ENCODE data around the gene WDR44.

- TF ChIP-seq, protein P1, sequence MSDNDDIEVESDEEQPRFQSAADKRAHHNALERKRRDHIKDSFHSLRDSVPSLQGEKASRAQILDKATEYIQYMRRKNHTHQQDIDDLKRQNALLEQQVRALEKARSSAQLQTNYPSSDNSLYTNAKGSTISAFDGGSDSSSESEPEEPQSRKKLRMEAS (IDR thresholded peaks at IDR 0.05; ENCODE audit: insufficient read depth, insufficient read length) = no peak
- TF ChIP-seq POLR2A (IDR thresholded peaks at IDR 0.05; ENCODE audit: low read depth, low read length) = no peak
- no peak for TF ChIP-seq CTCF (IDR thresholded peaks at IDR 0.05; ENCODE audit: extremely low read depth in 1 of 2, insufficient read depth in 1 of 2, low read depth in 1 of 2, low read length in 2 of 2)
- TF ChIP-seq POLR2AphosphoS5 (IDR thresholded peaks at IDR 0.05; ENCODE audit: insufficient read depth, low read depth, low read length) = no peak
- no peak for TF ChIP-seq FOS (IDR thresholded peaks at IDR 0.05; ENCODE audit: borderline replicate concordance, insufficient read depth, low read length)
- no peak for TF ChIP-seq EZH2 (IDR thresholded peaks at IDR 0.05; ENCODE audit: borderline replicate concordance, low read depth, low read length, severe bottlenecking)
- no peak for TF ChIP-seq JUN (IDR thresholded peaks at IDR 0.05; ENCODE audit: borderline replicate concordance, insufficient read depth, insufficient read length, low read depth)
- TF ChIP-seq MYC (IDR thresholded peaks at IDR 0.05; ENCODE audit: low read depth, low read length) = no peak
- TF ChIP-seq GATA2 (IDR thresholded peaks at IDR 0.05; ENCODE audit: insufficient read depth, insufficient read length, low read depth, low read length) = no peak
These were observed 118.6 kb downstream of the WDR44 start for GRCh38 chrX:118464501-118464900.
